DMS153 (cell line): ENCODE results near the gene PEPD.

Experiments used
- DNase-seq: peaks from one replicate; lab custom pipeline; 2025; lab: John Stamatoyannopoulos, UW

PEPD gene

GRCh38 chr19:33511346-33511745 lies 10.2 kb downstream of the PEPD start:
- DNase-seq: no peak

GRCh38 chr19:33510462-33511194 lies 11.0 kb downstream of the PEPD start:
- DNase-seq: peak; percentile 23

- DNase-seq: no peak
Measured at GRCh38 chr19:33509774-33510173, 11.8 kb downstream of the PEPD start.

- no peak for DNase-seq
Measured at GRCh38 chr19:33508941-33509614, 12.5 kb downstream of the PEPD start.

GRCh38 chr19:33508431-33508830 lies 13.2 kb downstream of the PEPD start:
- DNase-seq: no peak

- no peak for DNase-seq
Measured at GRCh38 chr19:33508009-33508408, 13.6 kb downstream of the PEPD start.

- DNase-seq: no peak
Measured at GRCh38 chr19:33507021-33507956, 14.3 kb downstream of the PEPD start.

GRCh38 chr19:33506498-33506897 lies 15.1 kb downstream of the PEPD start:
- no peak for DNase-seq

GRCh38 chr19:33505823-33506222 lies 15.8 kb downstream of the PEPD start:
- no peak for DNase-seq

GRCh38 chr19:33505148-33505547 lies 16.4 kb downstream of the PEPD start:
- no peak for DNase-seq

- DNase-seq: no peak
Measured at GRCh38 chr19:33504058-33504444, 17.5 kb downstream of the PEPD start.

GRCh38 chr19:33503433-33504057 lies 18.0 kb downstream of the PEPD start:
- no peak for DNase-seq

GRCh38 chr19:33503030-33503429 lies 18.6 kb downstream of the PEPD start:
- DNase-seq: no peak

- DNase-seq: no peak
Measured at GRCh38 chr19:33502521-33502920, 19.1 kb downstream of the PEPD start.

GRCh38 chr19:33501693-33502356 lies 19.8 kb downstream of the PEPD start:
- no peak for DNase-seq

- no peak for DNase-seq
Measured at GRCh38 chr19:33500991-33501390, 20.6 kb downstream of the PEPD start.

GRCh38 chr19:33500586-33500985 lies 21.0 kb downstream of the PEPD start:
- no peak for DNase-seq

- no peak for DNase-seq
Measured at GRCh38 chr19:33499671-33500506, 21.7 kb downstream of the PEPD start.

- no peak for DNase-seq
Measured at GRCh38 chr19:33499248-33499647, 22.3 kb downstream of the PEPD start.

GRCh38 chr19:33498391-33499000 lies 23.1 kb downstream of the PEPD start:
- DNase-seq: no peak
